SK-N-SH (cell line): ENCODE data around the gene SLC13A1. TPM values are rescaled to one million over a fixed set of nuclear protein-coding genes. Genes with fewer than 3 reads are reported as not detected.
"Not testable (repeated sequence)": the region's sequence is repeated elsewhere in the genome, so short reads cannot be mapped to it uniquely, and the experiment has no call there.

Source experiments
- CTCF ChIA-PET: fragments of 300-600, 350-600 bp; formaldehyde crosslinking; extraction: SDS; loops from one replicate; lab custom pipeline; 2021; lab: Yijun Ruan, JAX
- POLR2A ChIA-PET: fragments of 350-600 bp; sonication (Branson Sonifier 250); formaldehyde crosslinking; extraction: SDS; loops from one replicate; lab custom pipeline; 2020; ENCODE audit warnings: antibody characterized with exemption, inconsistent platforms; lab: Yijun Ruan, JAX
- DNase-seq: peaks from one replicate; pipeline ENCODE4 v3.0.0; 2012
- H2AFZ ChIP-seq: fragments of 200-600 bp; sonication (generic); 2 replicates; pipeline ENCODE4 v1.8.1; 2016; ENCODE audit warnings: antibody characterized with exemption, mild to moderate bottlenecking, low read depth
- H3F3A ChIP-seq: fragments of 200-600 bp; sonication (generic); replicated peaks from 2 replicates; pipeline ENCODE3; 2016; ENCODE audit warnings: antibody characterized with exemption, mild to moderate bottlenecking; ENCODE audit not compliant: insufficient read depth
- H3K27ac ChIP-seq, 2 experiments: fragments of 200-500 bp in 1 of 2; fragments of 200-600 bp in 1 of 2; sonication (Bioruptor generic) in 1 of 2; sonication (generic), shearing (Covaris generic) in 1 of 2; 2 replicates each; pipeline versions ENCODE4 v1.5.1 to v1.6.1; 2014 to 2016; ENCODE audit warnings: low read depth in 2 of 2, inconsistent platforms in 1 of 2, low read length in 1 of 2, mild to moderate bottlenecking in 1 of 2, mixed read lengths in 1 of 2
- H3K27me3 ChIP-seq: fragments of 200-600 bp; sonication (generic), shearing (Covaris generic); 2 replicates; pipeline ENCODE4 v1.6.1; 2016; ENCODE audit warnings: mixed run types; ENCODE audit not compliant: insufficient read depth
- H3K36me3 ChIP-seq, 2 experiments: fragments of 200-500 bp in 1 of 2; fragments of 200-600 bp in 1 of 2; sonication (Bioruptor generic) in 1 of 2; sonication (generic) in 1 of 2; replicated peaks in 1 of 2; 2 replicates each; pipeline versions ENCODE3 to v1.5.1; 2014 to 2016; ENCODE audit warnings: low read length in 1 of 2, mild to moderate bottlenecking in 1 of 2; ENCODE audit not compliant: insufficient read depth in 2 of 2, control insufficient read depth in 1 of 2
- H3K4me1 ChIP-seq, 2 experiments: fragments of 200-500 bp in 1 of 2; fragments of 200-600 bp in 1 of 2; sonication (Bioruptor generic) in 1 of 2; sonication (generic), shearing (Covaris generic) in 1 of 2; 2 replicates each; pipeline versions ENCODE4 v1.5.1 to v1.6.1; 2014 to 2016; ENCODE audit warnings: low read depth in 1 of 2, low read length in 1 of 2, mixed run types in 1 of 2; ENCODE audit not compliant: insufficient read depth in 2 of 2, control insufficient read depth in 1 of 2
- H3K4me2 ChIP-seq: fragments of 200-600 bp; sonication (generic), shearing (Covaris generic); 2 replicates; pipeline ENCODE4 v1.6.1; 2017; ENCODE audit warnings: mixed run types
- H3K4me3 ChIP-seq, 2 experiments: fragments of 200-500 bp in 1 of 2; fragments of 200-600 bp in 1 of 2; sonication (Bioruptor generic) in 1 of 2; sonication (generic), shearing (Covaris generic) in 1 of 2; 2 replicates each; pipeline versions ENCODE4 v1.5.1 to v1.8.1; 2014 to 2016; ENCODE audit warnings: low read depth in 2 of 2, inconsistent platforms in 1 of 2, low read length in 1 of 2, mild to moderate bottlenecking in 1 of 2, mixed read lengths in 1 of 2, moderate library complexity in 1 of 2
- H3K79me2 ChIP-seq: fragments of 200-600 bp; sonication (generic); 2 replicates; pipeline ENCODE4 v1.8.1; 2017; ENCODE audit warnings: mild to moderate bottlenecking; ENCODE audit not compliant: insufficient read depth
- H3K9ac ChIP-seq: fragments of 200-600 bp; sonication (generic); 2 replicates; pipeline ENCODE4 v1.6.1; 2017; ENCODE audit warnings: mixed run types
- H3K9me2 ChIP-seq: fragments of 200-600 bp; sonication (generic); 2 replicates; pipeline ENCODE4 v1.6.1; 2017; ENCODE audit warnings: mixed run types
- H3K9me3 ChIP-seq: fragments of 200-600 bp; sonication (generic); 2 replicates; pipeline ENCODE4 v1.6.1; 2017; ENCODE audit warnings: mixed run types, mild to moderate bottlenecking, moderate library complexity
- H4K20me1 ChIP-seq: fragments of 200-600 bp; sonication (generic); 2 replicates; pipeline ENCODE4 v1.6.1; 2017; ENCODE audit warnings: mild to moderate bottlenecking, mixed run types; ENCODE audit not compliant: insufficient read depth
- CHD2 ChIP-seq: fragments of 150-350 bp; IDR thresholded peaks from 2 replicates; pipeline ENCODE4 v1.6.1; 2018; ENCODE audit warnings: low read length; ENCODE audit not compliant: partially characterized antibody
- ELF1 ChIP-seq: IDR thresholded peaks from 2 replicates; pipeline ENCODE4 v1.4.0; 2012
- FOSL2 ChIP-seq: IDR thresholded peaks from 2 replicates; pipeline ENCODE4 v1.4.0; 2012; ENCODE audit warnings: low read depth, mild to moderate bottlenecking, moderate library complexity, borderline replicate concordance
- FOXJ3 ChIP-seq: sonication (generic); formaldehyde crosslinking; IDR thresholded peaks from 2 replicates; pipeline ENCODE4 v1.5.1; 2020; ENCODE audit warnings: mild to moderate bottlenecking, missing genetic modification reagents
- GABPA ChIP-seq: IDR thresholded peaks from 2 replicates; pipeline ENCODE4 v1.4.0; 2012; ENCODE audit warnings: low read depth, mild to moderate bottlenecking
- GATA2 ChIP-seq: sonication (generic); formaldehyde crosslinking; IDR thresholded peaks from 2 replicates; pipeline ENCODE4 v1.5.0; 2020; ENCODE audit warnings: mild to moderate bottlenecking, missing genetic modification reagents
- JUND ChIP-seq: IDR thresholded peaks from 2 replicates; pipeline ENCODE4 v1.4.0; 2012
- MXI1 ChIP-seq: IDR thresholded peaks from 2 replicates; pipeline ENCODE4 v1.6.1; 2012; ENCODE audit warnings: mild to moderate bottlenecking, low read depth, low read length, improper control_type of control experiment
- NFIC ChIP-seq: IDR thresholded peaks from 2 replicates; pipeline ENCODE4 v1.4.0; 2012; ENCODE audit warnings: borderline replicate concordance
- RXRA ChIP-seq: IDR thresholded peaks from 2 replicates; pipeline ENCODE4 v1.4.0; 2012; ENCODE audit warnings: low read depth, mild to moderate bottlenecking, borderline replicate concordance
- TEAD4 ChIP-seq: IDR thresholded peaks from 2 replicates; pipeline ENCODE4 v1.4.0; 2012; ENCODE audit warnings: mild to moderate bottlenecking, borderline replicate concordance; ENCODE audit not compliant: insufficient read depth
- USF1 ChIP-seq: IDR thresholded peaks from 2 replicates; pipeline ENCODE4 v1.4.0; 2012; ENCODE audit warnings: low read depth, borderline replicate concordance
- YY1 ChIP-seq: IDR thresholded peaks from 2 replicates; pipeline ENCODE4 v1.4.0; 2012; ENCODE audit warnings: low read depth, mild to moderate bottlenecking
- WGBS: methylation state at CpG from one replicate; pipeline ENCODE4 v1.1.6; 2017; ENCODE audit warnings: low lambda C conversion rate; 5-methylcytosine and 5-hydroxymethylcytosine counted together
- polyA plus RNA-seq, 3 experiments: library from polyadenylated mRNA; depleted of rRNA; stranded (reverse); fragments of >200 nt; gene quantifications; 2 replicates each; pipeline ENCODE4 v1.2.3, GENCODE V29; 2012
- TF ChIP-seq, protein P1 (sequence below): fragments of 150-350 bp; IDR thresholded peaks from 2 replicates; pipeline ENCODE4 v1.6.1; 2016; ENCODE audit warnings: mild to moderate bottlenecking, low read depth, low read length
- TF ChIP-seq, protein P2 (sequence below): fragments of 150-350 bp; IDR thresholded peaks from 2 replicates; pipeline ENCODE4 v1.6.1; 2017; ENCODE audit warnings: antibody characterized with exemption, low read length, low read depth, borderline replicate concordance
- TF ChIP-seq, protein P3 (sequence below): IDR thresholded peaks from 2 replicates; pipeline ENCODE4 v1.4.0; 2012; ENCODE audit warnings: low read depth, borderline replicate concordance
- TF ChIP-seq, protein P4 (sequence below): fragments of 200-600 bp; sonication (generic); IDR thresholded peaks from 2 replicates; pipeline ENCODE4 v1.6.1; 2017; ENCODE audit warnings: antibody characterized with exemption, mild to moderate bottlenecking, moderate library complexity

The SLC13A1 gene
- polyA plus RNA-seq, 1 of the 3 experiments (the other 2 are of a cell fraction): not detected

GRCh38 chr7:123229426-123229825 lies 29.7 kb upstream of the SLC13A1 start:
- H3K36me3 ChIP-seq: no peaks in the 10 kb centered on the region
- CTCF ChIA-PET: interaction anchor here (1.2 kb wide), 1 partner anchor 138 kb away, joined by 4 read pairs; no protein-coding TSS in a partner anchor

GRCh38 chr7:123227666-123228065 lies 27.9 kb upstream of the SLC13A1 start:
- DNase-seq, H3K9me3 ChIP-seq, POLR2A ChIA-PET, H3K27me3 ChIP-seq, H3K4me3 ChIP-seq, CTCF ChIA-PET, H3K36me3 ChIP-seq, H3F3A ChIP-seq, H3K79me2 ChIP-seq, H3K4me1 ChIP-seq, H2AFZ ChIP-seq, H3K9ac ChIP-seq, H3K27ac ChIP-seq, H3K9me2 ChIP-seq, H4K20me1 ChIP-seq, H3K4me2 ChIP-seq: not testable (repeated sequence)
- 37% methylated on average over 6 of the region's 6 CpGs for WGBS

More at GRCh38 chr7:123229426-123229825, 29.7 kb upstream of the SLC13A1 start:
- no peaks in the 10 kb centered on the region for H3F3A ChIP-seq
- no peaks in the 10 kb centered on the region for H3K9me3 ChIP-seq
- no peaks in the 10 kb centered on the region for H3K9me2 ChIP-seq
- DNase-seq: no peak
- H3K4me1 ChIP-seq: no peaks in the 10 kb centered on the region; a peak in 2 of 4 replicates
- H3K4me3 ChIP-seq: no peak overlapping the region
- H2AFZ ChIP-seq: no peak overlapping the region
- no peaks in the 10 kb centered on the region for H4K20me1 ChIP-seq
- no peaks in the 10 kb centered on the region for H3K79me2 ChIP-seq
- no peak overlapping the region for H3K27ac ChIP-seq
- no peak overlapping the region for H3K4me2 ChIP-seq
- POLR2A ChIA-PET: no interaction called here
- no peak overlapping the region for H3K9ac ChIP-seq
- no peak for TF ChIP-seq GABPA
- no peak for TF ChIP-seq ELF1
- no peak for TF ChIP-seq GATA2 (CRISPR knock-in tag)
- TF ChIP-seq FOSL2: no peak
- no peak for TF ChIP-seq MXI1
- TF ChIP-seq CHD2: no peak
- TF ChIP-seq TEAD4: no peak
- TF ChIP-seq, protein P1, sequence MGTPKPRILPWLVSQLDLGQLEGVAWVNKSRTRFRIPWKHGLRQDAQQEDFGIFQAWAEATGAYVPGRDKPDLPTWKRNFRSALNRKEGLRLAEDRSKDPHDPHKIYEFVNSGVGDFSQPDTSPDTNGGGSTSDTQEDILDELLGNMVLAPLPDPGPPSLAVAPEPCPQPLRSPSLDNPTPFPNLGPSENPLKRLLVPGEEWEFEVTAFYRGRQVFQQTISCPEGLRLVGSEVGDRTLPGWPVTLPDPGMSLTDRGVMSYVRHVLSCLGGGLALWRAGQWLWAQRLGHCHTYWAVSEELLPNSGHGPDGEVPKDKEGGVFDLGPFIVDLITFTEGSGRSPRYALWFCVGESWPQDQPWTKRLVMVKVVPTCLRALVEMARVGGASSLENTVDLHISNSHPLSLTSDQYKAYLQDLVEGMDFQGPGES: no peak
- TF ChIP-seq, protein P2, sequence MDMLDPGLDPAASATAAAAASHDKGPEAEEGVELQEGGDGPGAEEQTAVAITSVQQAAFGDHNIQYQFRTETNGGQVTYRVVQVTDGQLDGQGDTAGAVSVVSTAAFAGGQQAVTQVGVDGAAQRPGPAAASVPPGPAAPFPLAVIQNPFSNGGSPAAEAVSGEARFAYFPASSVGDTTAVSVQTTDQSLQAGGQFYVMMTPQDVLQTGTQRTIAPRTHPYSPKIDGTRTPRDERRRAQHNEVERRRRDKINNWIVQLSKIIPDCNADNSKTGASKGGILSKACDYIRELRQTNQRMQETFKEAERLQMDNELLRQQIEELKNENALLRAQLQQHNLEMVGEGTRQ: no peak
- no peak for TF ChIP-seq YY1
- TF ChIP-seq, protein P3, sequence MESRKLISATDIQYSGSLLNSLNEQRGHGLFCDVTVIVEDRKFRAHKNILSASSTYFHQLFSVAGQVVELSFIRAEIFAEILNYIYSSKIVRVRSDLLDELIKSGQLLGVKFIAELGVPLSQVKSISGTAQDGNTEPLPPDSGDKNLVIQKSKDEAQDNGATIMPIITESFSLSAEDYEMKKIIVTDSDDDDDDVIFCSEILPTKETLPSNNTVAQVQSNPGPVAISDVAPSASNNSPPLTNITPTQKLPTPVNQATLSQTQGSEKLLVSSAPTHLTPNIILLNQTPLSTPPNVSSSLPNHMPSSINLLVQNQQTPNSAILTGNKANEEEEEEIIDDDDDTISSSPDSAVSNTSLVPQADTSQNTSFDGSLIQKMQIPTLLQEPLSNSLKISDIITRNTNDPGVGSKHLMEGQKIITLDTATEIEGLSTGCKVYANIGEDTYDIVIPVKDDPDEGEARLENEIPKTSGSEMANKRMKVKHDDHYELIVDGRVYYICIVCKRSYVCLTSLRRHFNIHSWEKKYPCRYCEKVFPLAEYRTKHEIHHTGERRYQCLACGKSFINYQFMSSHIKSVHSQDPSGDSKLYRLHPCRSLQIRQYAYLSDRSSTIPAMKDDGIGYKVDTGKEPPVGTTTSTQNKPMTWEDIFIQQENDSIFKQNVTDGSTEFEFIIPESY: no peak
- TF ChIP-seq NFIC: no peak
- TF ChIP-seq USF1: no peak
- TF ChIP-seq JUND: no peak
- TF ChIP-seq, protein P4, sequence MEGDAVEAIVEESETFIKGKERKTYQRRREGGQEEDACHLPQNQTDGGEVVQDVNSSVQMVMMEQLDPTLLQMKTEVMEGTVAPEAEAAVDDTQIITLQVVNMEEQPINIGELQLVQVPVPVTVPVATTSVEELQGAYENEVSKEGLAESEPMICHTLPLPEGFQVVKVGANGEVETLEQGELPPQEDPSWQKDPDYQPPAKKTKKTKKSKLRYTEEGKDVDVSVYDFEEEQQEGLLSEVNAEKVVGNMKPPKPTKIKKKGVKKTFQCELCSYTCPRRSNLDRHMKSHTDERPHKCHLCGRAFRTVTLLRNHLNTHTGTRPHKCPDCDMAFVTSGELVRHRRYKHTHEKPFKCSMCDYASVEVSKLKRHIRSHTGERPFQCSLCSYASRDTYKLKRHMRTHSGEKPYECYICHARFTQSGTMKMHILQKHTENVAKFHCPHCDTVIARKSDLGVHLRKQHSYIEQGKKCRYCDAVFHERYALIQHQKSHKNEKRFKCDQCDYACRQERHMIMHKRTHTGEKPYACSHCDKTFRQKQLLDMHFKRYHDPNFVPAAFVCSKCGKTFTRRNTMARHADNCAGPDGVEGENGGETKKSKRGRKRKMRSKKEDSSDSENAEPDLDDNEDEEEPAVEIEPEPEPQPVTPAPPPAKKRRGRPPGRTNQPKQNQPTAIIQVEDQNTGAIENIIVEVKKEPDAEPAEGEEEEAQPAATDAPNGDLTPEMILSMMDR: no peak
- no peak for TF ChIP-seq FOXJ3 (CRISPR knock-in tag)
- no peak for TF ChIP-seq RXRA
- H3K27me3 ChIP-seq: no peaks in the 10 kb centered on the region
